Measurements from ENCODE around the gene WASHC4.
"Not testable (repeated sequence)": the region's sequence is repeated elsewhere in the genome, so short reads cannot be mapped to it uniquely, and the experiment has no call there.

WASHC4 gene

GRCh38 chr12:105168006-105168405 is 60.5 kb downstream of the WASHC4 start:
- H3K4me3 ChIP-seq (ENCODE audit: extremely low read depth, insufficient read depth, low read length, poor library complexity, severe bottlenecking) = no peak overlapping the region
- no peaks in the 10 kb centered on the region for H3K9me3 ChIP-seq (ENCODE audit: control insufficient read depth, low read length)
- no peaks in the 10 kb centered on the region for H3K4me1 ChIP-seq (ENCODE audit: control insufficient read depth, insufficient read depth, low read length, poor library complexity, severe bottlenecking)
- peaks cover 47% of the 10 kb centered on the region for H3K36me3 ChIP-seq (ENCODE audit: control insufficient read depth, insufficient read depth, low read length)
- no peak overlapping the region for H3K27ac ChIP-seq (ENCODE audit: low read depth, low read length, severe bottlenecking)

- H3K27ac ChIP-seq (ENCODE audit: low read depth, low read length, severe bottlenecking) = no peak overlapping the region
- peaks cover 37% of the 10 kb centered on the region for H3K36me3 ChIP-seq (ENCODE audit: control insufficient read depth, insufficient read depth, low read length)
- H3K4me1 ChIP-seq (ENCODE audit: control insufficient read depth, insufficient read depth, low read length, poor library complexity, severe bottlenecking) = peaks cover 7% of the 10 kb centered on the region
- 67% methylated on average over 1 of the region's 3 CpGs; no CpG with 5 or more reads in 1 of the 2 experiments for WGBS, 2 experiments (ENCODE audit: insufficient coverage in 2 of 2)
- H3K4me3 ChIP-seq (ENCODE audit: extremely low read depth, insufficient read depth, low read length, poor library complexity, severe bottlenecking) = no peak overlapping the region
- no peaks in the 10 kb centered on the region for H3K9me3 ChIP-seq (ENCODE audit: control insufficient read depth, low read length)
These were observed 62.6 kb downstream of the WASHC4 start for GRCh38 chr12:105170139-105170538.

DNA sequence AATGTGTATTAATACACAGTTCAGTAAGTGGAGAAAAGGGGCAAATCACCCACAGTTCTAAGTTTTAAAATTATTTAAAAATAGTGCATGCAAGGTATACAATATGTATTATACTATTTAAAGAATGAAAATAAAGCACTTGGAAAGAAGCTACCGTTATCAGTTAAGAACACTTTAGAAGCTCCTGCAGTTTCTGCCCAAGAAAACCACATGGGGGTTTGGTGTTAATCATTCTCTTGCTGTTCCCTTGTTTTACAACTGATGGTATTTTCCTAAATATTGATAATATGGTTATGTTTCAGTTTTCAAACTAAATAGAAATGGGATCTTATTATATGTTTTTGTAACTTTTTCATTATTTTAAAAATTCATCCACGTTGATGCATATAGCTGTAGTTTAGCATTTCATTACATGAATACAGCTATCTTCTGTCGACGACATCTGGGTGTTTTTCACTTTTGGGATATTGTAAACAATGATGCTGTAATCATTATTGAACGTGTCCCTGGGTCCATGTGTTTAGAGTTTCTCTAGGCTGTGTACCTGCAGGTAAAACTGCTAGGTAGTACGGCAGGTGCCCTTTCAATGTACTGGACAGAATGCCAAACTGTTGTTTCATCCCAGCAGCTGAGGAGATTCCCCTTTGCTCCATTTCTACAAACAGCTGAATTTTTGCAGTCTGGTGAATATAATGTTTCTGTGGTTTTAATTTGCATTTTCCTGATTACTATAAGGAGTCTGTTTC is 64.3 kb downstream of the WASHC4 start:
- H3K27ac ChIP-seq (ENCODE audit: low read depth, low read length, severe bottlenecking) = no peak overlapping the region
- no peak overlapping the region for H3K4me3 ChIP-seq (ENCODE audit: extremely low read depth, insufficient read depth, low read length, poor library complexity, severe bottlenecking)
- H3K9me3 ChIP-seq (ENCODE audit: control insufficient read depth, low read length) = no peaks in the 10 kb centered on the region
- peaks cover 7% of the 10 kb centered on the region for H3K4me1 ChIP-seq (ENCODE audit: control insufficient read depth, insufficient read depth, low read length, poor library complexity, severe bottlenecking)
- H3K36me3 ChIP-seq (ENCODE audit: control insufficient read depth, insufficient read depth, low read length) = peaks cover 34% of the 10 kb centered on the region
- WGBS, 2 experiments (ENCODE audit: insufficient coverage in 2 of 2) = 100% methylated on average over 1 of the region's 6 CpGs; no CpG with 5 or more reads in 1 of the 2 experiments

GRCh38 chr12:105175397-105175990 is 68.0 kb downstream of the WASHC4 start:
- H3K36me3 ChIP-seq (ENCODE audit: control insufficient read depth, insufficient read depth, low read length) = peaks cover 38% of the 10 kb centered on the region
- H3K9me3 ChIP-seq (ENCODE audit: control insufficient read depth, low read length) = no peaks in the 10 kb centered on the region
- no peak overlapping the region for H3K27ac ChIP-seq (ENCODE audit: low read depth, low read length, severe bottlenecking)
- H3K4me1 ChIP-seq (ENCODE audit: control insufficient read depth, insufficient read depth, low read length, poor library complexity, severe bottlenecking) = peaks cover 7% of the 10 kb centered on the region
- 84 to 94% methylated on average over 2 of the region's 2 CpGs for WGBS, 2 experiments (ENCODE audit: insufficient coverage in 2 of 2)
- H3K4me3 ChIP-seq (ENCODE audit: extremely low read depth, insufficient read depth, low read length, poor library complexity, severe bottlenecking) = no peak overlapping the region

DNA sequence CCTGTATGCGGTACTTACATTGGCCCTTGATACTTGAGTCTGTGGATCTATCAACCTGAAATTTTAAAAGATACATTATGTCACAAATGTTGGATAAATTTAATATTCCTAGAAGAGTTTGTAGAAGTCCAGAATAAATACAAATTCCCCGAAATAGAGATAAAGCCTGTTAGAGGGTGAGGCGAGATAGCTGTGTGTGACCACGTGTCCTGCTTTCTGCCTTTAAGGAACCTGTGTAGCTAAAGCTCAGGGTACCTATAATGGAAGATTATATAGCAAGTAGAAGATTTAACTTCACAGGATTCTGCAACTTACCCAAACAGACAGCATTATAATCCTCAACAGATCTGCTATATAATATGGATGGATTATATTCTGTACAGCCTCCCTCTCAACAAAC is 69.7 kb downstream of the WASHC4 start:
- no peak overlapping the region for H3K4me3 ChIP-seq (ENCODE audit: extremely low read depth, insufficient read depth, low read length, poor library complexity, severe bottlenecking)
- peaks cover 42% of the 10 kb centered on the region for H3K36me3 ChIP-seq (ENCODE audit: control insufficient read depth, insufficient read depth, low read length)
- 100% methylated on average over 1 of the region's 4 CpGs for whole genome bisulfite sequencing, 2 experiments (ENCODE audit: insufficient coverage in 2 of 2)
- no peak overlapping the region for H3K27ac ChIP-seq (ENCODE audit: low read depth, low read length, severe bottlenecking)
- H3K4me1 ChIP-seq (ENCODE audit: control insufficient read depth, insufficient read depth, low read length, poor library complexity, severe bottlenecking) = peaks cover 7% of the 10 kb centered on the region
- H3K9me3 ChIP-seq (ENCODE audit: control insufficient read depth, low read length) = no peaks in the 10 kb centered on the region

GRCh38 chr12:105179114-105179513 is 71.6 kb downstream of the WASHC4 start:
- H3K27ac ChIP-seq (ENCODE audit: low read depth, low read length, severe bottlenecking); H3K9me3 ChIP-seq (ENCODE audit: control insufficient read depth, low read length); H3K4me3 ChIP-seq (ENCODE audit: extremely low read depth, insufficient read depth, low read length, poor library complexity, severe bottlenecking); H3K4me1 ChIP-seq (ENCODE audit: control insufficient read depth, insufficient read depth, low read length, poor library complexity, severe bottlenecking): not testable (repeated sequence)
- no CpG with 5 or more reads among the region's 1 CpG for WGBS, 2 experiments (ENCODE audit: insufficient coverage in 2 of 2)
- peaks cover 49% of the 10 kb centered on the region for H3K36me3 ChIP-seq (ENCODE audit: control insufficient read depth, insufficient read depth, low read length)

GRCh38 chr12:105183406-105183805 is 75.9 kb downstream of the WASHC4 start:
- H3K36me3 ChIP-seq (ENCODE audit: control insufficient read depth, insufficient read depth, low read length) = peaks cover 63% of the 10 kb centered on the region
- H3K4me1 ChIP-seq (ENCODE audit: control insufficient read depth, insufficient read depth, low read length, poor library complexity, severe bottlenecking) = not testable (repeated sequence)

GRCh38 chr12:105183976-105184375 is 76.4 kb downstream of the WASHC4 start:
- not testable (repeated sequence) for H3K9me3 ChIP-seq (ENCODE audit: control insufficient read depth, low read length); H3K4me1 ChIP-seq (ENCODE audit: control insufficient read depth, insufficient read depth, low read length, poor library complexity, severe bottlenecking); H3K27ac ChIP-seq (ENCODE audit: low read depth, low read length, severe bottlenecking); H3K4me3 ChIP-seq (ENCODE audit: extremely low read depth, insufficient read depth, low read length, poor library complexity, severe bottlenecking)
- WGBS, 2 experiments (ENCODE audit: insufficient coverage in 2 of 2) = 95% methylated on average over 4 of the region's 5 CpGs; no CpG with 5 or more reads in 1 of the 2 experiments
- peaks cover 64% of the 10 kb centered on the region for H3K36me3 ChIP-seq (ENCODE audit: control insufficient read depth, insufficient read depth, low read length)

More at GRCh38 chr12:105183406-105183805, 75.9 kb downstream of the WASHC4 start:
- H3K27ac ChIP-seq (ENCODE audit: low read depth, low read length, severe bottlenecking); H3K9me3 ChIP-seq (ENCODE audit: control insufficient read depth, low read length); H3K4me3 ChIP-seq (ENCODE audit: extremely low read depth, insufficient read depth, low read length, poor library complexity, severe bottlenecking): not testable (repeated sequence)
- WGBS, 2 experiments (ENCODE audit: insufficient coverage in 2 of 2) = no CpG with 5 or more reads among the region's 4 CpGs

- H3K4me3 ChIP-seq (ENCODE audit: extremely low read depth, insufficient read depth, low read length, poor library complexity, severe bottlenecking) = no peak overlapping the region
- H3K9me3 ChIP-seq (ENCODE audit: control insufficient read depth, low read length) = no peaks in the 10 kb centered on the region
- no peak overlapping the region for H3K27ac ChIP-seq (ENCODE audit: low read depth, low read length, severe bottlenecking)
- H3K4me1 ChIP-seq (ENCODE audit: control insufficient read depth, insufficient read depth, low read length, poor library complexity, severe bottlenecking) = no peaks in the 10 kb centered on the region
- peaks cover 91% of the 10 kb centered on the region for H3K36me3 ChIP-seq (ENCODE audit: control insufficient read depth, insufficient read depth, low read length)
- WGBS, 2 experiments (ENCODE audit: insufficient coverage in 2 of 2) = 100% methylated on average over 1 of the region's 6 CpGs; no CpG with 5 or more reads in 1 of the 2 experiments
These were observed 81.8 kb downstream of the WASHC4 start for GRCh38 chr12:105189293-105189692.

DNA sequence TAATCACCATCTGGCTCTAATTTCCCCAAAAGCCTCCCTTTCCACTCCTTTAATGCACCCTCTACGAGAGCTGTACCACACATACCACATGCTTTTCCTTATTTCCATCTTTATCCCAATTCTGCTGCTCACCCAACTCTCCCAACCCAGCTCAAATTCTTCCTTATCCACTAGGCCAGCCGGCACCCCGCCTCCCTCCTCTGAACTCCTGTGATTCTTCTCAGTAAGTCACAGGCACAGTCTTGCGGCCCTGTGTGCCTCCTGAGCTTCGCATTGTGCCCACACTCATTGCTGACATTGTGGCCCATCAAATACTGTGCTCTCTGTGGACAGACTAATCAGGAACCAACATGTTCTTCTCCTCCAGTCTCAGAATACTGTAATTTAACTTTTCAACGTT is 83.0 kb downstream of the WASHC4 start:
- H3K4me3 ChIP-seq (ENCODE audit: extremely low read depth, insufficient read depth, low read length, poor library complexity, severe bottlenecking) = no peak overlapping the region
- 90 to 92% methylated on average over 4 to 5 of the region's 6 CpGs for WGBS, 2 experiments (ENCODE audit: insufficient coverage in 2 of 2)
- H3K36me3 ChIP-seq (ENCODE audit: control insufficient read depth, insufficient read depth, low read length) = peaks cover 91% of the 10 kb centered on the region
- no peaks in the 10 kb centered on the region for H3K9me3 ChIP-seq (ENCODE audit: control insufficient read depth, low read length)
- H3K4me1 ChIP-seq (ENCODE audit: control insufficient read depth, insufficient read depth, low read length, poor library complexity, severe bottlenecking) = no peaks in the 10 kb centered on the region
- H3K27ac ChIP-seq (ENCODE audit: low read depth, low read length, severe bottlenecking) = no peak overlapping the region

DNA sequence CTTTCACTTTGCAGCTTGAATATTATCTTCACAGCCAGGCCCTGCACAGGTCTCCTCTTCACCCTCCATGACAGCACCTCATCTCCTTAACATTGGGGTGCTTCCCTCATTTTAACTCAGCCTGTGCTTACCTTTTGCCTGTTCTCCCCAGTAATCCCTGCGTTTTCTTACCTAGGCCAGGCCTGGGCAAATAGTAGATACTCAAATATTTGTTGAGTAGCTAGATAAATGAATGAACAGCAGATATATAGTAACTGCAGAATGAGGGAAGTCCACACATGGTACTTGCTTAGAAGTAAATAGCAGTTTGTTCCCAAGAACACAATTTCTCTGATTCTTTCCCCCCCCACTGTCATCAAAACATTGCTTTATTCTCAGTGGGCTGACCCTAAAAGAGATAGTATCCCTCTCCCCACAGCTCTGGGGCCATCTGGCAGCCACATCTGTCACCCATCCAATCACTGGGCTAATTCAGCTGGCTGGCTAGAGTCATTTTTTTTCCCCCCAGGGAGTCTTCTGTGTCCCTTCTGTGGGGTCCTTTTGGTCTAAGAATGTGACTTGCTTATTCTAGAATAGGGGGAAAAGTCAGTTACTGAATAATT is 85.2 kb downstream of the WASHC4 start:
- Histone ChIP-seq H3K4me1 (ENCODE audit: control insufficient read depth, insufficient read depth, low read length, poor library complexity, severe bottlenecking) (no peaks in the 10 kb centered on the region), H3K36me3 (ENCODE audit: control insufficient read depth, insufficient read depth, low read length) (peaks cover 96% of the 10 kb centered on the region), H3K27ac (ENCODE audit: low read depth, low read length, severe bottlenecking) (no peak overlapping the region), H3K4me3 (ENCODE audit: extremely low read depth, insufficient read depth, low read length, poor library complexity, severe bottlenecking) (no peak overlapping the region), H3K9me3 (ENCODE audit: control insufficient read depth, low read length) (no peaks in the 10 kb centered on the region)
- no CpG with 5 or more reads among the region's 1 CpG for WGBS, 2 experiments (ENCODE audit: insufficient coverage in 2 of 2)
